Measurements from ENCODE around the gene MAPK14.
A peak's percentile ranks its signal among the peaks of the same experiment; 100 is the strongest.
"Not testable (repeated sequence)": the region's sequence is repeated elsewhere in the genome, so short reads cannot be mapped to it uniquely, and the experiment has no call there.

Gene MAPK14

DNA sequence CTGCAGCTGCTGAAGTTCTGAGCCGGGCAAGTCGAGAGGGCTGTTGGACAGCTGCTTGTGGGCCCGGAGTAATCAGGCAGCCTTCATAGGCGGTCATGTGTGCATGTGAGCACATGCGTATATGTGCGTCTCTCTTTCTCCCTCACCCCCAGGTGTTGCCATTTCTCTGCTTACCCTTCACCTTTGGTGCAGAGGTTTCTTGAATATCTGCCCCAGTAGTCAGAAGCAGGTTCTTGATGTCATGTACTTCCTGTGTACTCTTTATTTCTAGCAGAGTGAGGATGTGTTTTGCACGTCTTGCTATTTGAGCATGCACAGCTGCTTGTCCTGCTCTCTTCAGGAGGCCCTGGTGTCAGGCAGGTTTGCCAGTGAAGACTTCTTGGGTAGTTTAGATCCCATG is 81.5 kb downstream of the MAPK14 start:
- DNase-seq, result no peak

DNA sequence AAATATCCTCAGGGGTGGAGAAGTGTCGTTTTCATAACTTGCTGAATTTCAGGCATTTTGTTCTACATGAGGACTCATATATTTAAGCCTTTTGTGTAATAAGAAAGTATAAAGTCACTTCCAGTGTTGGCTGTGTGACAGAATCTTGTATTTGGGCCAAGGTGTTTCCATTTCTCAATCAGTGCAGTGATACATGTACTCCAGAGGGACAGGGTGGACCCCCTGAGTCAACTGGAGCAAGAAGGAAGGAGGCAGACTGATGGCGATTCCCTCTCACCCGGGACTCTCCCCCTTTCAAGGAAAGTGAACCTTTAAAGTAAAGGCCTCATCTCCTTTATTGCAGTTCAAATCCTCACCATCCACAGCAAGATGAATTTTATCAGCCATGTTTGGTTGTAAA is 82.4 kb downstream of the MAPK14 start:
- DNase-seq, result no peak

DNA sequence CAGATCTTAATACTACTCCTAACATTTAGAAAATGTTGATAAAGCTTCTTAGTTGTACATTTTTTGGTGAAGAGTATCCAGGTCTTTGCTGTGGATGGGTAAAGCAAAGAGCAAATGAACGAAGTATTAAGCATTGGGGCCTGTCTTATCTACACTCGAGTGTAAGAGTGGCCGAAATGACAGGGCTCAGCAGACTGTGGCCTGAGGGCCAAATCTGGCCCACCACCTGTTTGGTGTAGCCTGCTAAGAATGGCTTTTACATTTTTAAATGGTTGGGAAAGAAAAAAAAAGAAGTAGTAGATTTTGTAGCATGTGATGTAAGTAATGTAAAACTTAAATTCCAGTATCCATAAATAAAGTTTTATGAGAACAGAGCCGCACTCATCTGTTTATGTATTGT is 83.3 kb downstream of the MAPK14 start:
- no peak for DNase-seq

DNA sequence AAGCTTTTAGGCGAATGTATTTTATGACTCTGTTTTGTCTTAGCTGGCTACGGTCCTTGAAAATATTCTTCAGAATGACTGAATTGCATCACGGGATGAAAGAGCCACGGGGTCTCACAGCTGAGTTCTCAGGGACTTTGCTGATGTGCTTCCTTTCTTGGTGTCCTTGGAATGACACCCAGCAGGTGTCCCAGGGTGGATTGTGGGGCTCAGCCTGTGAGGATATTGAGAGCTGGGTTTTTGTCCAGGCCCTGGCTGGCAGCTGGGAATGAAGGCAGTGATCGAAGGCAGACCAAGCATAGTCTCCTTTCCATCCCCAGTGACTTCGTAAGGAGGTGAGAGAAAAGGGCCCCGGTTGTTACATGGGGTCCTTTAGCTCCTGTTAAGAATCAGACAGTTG is 83.9 kb downstream of the MAPK14 start:
- DNase-seq, result no peak

DNA sequence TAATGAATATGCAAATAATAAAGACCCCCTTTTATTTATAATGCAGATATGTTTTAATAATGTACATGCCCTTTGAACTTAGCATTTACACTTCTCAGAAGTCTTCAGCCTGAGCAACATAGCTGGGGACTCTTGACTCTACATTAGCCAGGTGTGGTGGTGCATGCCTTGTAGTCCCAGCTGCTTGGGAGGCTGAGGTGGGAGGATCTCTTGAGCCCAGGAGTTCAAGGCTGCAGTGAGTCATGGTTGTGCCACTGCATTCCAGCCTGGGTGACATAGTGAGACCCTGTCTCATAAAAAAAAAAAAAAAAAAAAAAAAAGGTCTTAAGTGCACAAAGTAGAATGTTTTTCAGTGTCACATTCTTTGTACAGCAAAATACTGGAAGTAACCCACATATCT is 85.4 kb downstream of the MAPK14 start:
- no peak for DNase-seq

DNA sequence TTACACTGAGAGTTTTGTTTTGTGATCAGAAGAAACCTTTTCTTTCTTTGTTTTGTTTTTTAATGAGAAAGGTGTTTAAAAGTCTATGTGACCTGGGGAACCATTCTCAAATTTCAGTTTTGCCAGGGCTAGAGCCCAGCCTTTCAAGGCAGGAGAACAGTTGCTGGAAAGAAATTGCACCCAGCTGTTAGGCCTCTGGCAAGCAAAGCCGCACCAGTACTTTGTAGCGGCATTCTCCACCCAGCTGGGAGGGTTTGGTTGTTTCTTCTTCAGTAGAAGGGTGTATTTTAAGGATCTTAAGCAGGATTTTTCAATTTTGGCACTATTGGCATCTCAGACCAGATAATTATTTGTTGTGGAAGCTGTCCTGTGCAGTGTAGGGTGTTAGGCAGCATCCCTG is 86.1 kb downstream of the MAPK14 start:
- no peak for DNase-seq

DNA sequence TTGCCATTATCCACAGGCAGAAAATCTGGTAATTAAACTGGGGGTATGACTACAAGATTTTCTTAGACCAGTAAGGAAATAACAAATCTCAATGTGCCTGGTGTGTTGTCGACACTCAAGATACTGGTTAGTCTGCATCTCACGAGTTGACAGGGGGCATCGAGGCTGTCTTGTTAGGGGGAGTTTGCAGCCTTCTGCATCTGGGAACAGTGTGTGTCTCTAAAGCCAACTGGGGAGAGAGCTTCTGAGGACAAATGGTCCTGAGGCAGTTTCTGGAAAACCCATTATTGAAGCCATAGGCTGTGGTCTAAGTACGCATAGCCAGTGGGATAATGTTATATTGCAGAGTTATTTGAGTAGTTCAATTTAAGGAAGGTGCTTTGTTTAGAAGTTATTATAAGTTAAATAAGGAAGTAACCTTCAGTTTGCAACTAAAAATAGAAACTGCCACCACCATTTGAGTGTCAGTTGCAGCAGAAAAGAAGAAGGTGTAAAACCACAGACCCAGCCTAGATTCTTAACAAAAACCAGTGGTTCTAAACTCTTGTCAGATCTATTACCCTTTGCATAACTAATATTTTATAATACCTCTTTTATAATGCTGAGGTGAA is 87.3 kb downstream of the MAPK14 start:
- DNase-seq, result no peak

DNA sequence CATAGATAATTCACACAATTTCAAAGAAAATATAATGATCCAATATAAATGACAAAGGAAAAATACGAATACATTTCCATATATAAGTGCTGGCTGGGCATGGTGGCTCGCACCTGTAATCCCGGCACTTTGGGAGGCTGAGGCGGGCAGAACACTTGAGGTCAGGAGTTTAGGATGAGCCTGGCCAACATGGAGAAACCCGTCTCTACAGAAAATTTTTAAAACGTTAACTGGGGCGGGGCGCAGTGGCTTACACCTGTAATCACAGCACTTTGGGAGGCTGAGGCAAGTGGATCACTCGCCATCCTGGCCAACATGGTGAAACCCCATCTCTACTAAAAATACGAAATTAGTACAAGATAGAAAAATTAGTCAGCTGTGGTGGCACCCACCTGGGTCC is 87.8 kb downstream of the MAPK14 start:
- DNase-seq, result no peak

DNA sequence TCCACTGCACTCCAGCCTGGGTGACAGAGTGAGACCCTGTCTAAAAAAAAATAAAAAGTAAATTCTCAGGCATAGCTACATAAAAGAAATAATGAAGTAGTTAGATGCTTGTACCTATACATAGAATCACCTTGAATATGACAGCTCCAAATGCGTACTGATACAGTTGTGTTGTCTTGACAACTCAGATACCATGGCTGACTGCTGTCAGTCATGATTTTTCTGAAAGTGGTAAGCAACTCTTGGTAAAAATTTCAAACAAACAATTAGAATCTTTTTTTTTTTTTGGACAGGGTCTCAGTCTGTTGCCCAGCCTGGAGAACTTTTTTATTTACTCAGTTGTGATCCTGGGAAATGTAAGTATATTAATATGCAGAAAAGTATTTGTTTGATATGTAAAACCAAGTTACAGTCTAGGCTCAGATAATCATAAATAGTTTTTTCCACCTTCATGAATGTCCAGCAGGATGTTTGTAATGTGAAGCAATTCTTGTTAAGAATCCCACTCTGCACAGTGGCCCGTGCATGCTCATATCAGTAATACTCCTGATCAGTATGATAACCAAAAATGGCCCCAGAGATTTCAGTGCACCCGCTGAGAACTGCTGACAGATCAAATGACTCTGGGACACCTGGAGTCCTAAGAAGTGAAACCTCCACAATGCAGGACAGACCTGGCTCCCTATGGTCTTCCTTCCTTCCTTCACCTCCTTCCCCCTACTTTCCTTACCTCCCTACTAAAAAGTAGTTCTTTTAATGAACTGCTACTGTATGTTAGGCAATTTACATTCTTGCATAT is 88.7 kb downstream of the MAPK14 start:
- no peak for DNase-seq

DNA sequence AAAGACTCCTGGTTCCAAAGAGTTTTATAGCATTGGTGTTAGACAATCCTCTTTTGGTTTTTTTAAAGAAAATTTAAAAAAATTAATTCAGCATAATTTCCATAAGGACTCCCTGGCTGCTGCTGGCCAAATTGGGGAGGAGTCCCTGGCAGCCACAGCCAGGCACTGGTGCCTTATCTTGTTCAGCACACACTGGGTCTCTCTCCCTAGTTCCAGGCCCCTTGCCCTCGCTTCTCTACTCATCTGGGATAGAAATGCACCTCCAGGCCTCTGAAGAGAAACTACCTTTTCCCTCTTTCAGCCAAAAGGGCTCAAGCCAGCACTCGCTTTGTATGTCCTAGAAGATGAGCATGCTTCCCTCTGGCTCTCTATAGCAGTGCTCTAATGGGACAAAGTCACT is 89.3 kb downstream of the MAPK14 start:
- DNase-seq, result no peak

DNA sequence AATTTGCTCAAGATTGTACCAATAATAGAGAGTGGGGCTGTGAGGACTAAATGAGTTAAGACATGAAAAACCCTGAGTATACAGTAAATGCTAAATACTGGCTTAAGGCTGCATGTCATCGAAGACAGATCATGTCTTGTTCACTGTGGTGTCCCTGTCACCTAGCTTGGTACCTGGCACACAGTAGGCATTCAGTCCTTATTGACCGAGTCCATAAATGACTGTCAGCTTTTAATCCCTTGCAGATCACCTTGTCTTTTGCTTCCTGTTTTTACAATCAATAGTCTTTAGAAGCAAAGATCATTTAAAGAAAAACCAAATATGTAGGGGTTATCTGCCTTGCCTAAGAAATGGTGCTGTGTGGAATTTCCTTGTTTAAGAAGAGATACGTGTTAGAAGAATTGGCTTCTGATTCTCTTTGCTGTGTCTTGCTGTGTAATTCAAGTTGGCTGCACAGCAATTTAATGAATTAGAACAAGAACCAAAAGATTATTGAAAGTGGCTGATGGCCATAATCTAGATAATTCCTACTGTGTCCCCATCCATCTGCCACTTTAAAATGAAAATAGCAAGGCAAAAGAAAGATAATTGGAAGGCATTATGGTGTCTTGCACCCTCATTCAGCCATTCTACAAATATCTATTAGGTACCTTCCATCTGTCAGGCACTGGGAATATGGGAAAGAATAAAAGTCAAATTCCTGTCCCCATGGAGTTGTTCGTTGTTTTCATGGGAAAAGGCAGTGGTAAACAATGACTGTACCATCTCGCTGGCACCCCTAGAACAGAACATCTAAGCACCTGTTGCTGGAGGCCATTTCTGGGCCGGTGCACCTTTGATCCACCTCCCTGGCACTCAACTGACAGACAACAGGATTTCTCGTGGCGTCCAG is 90.3 kb downstream of the MAPK14 start:
- no peak for DNase-seq

DNA sequence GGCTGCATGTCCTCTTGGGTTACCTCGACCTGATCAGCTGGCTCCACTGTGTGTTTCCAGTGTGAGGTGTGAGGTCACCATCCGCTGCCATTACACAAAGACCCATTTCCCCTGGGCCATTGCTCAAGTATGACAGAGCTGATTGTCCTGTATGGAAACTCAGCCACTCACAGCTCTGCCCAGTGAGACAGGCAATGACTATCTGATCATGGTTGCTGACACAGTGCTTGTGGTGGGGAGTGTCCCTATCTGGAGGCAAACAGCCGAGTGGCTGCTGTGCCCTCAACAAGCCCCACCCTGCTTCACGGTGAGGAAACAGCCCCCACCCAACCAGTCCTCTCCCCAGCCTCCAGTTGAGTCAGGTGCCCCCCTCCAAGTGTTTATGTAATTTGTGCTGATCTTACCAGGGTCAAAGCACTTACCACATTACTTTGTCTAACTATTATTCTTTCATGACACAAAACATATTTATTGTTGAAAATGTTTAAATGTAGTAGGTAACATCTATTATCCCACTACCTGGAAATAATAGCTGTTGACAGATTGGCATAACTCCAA is 91.0 kb downstream of the MAPK14 start:
- DNase-seq, result peak; percentile 87

DNA sequence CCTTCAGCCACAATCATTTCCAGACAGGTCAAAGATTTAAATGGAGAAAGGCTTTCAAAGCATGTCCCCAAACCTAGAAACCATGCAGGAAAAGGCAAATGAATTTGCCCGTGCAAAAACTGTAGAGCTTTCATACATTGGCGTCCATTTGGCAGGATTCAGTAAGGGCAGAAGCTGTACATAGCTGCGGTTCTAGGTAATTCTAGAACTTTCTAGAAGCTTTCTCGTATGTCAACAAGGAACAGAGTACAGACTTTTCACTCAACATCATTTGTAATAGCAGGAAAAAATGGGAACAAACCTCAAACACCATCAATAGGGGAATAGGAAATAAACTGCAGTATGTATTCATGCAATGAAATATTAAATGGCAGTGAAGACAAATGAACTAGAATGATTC is 91.6 kb downstream of the MAPK14 start:
- DNase-seq, result no peak

DNA sequence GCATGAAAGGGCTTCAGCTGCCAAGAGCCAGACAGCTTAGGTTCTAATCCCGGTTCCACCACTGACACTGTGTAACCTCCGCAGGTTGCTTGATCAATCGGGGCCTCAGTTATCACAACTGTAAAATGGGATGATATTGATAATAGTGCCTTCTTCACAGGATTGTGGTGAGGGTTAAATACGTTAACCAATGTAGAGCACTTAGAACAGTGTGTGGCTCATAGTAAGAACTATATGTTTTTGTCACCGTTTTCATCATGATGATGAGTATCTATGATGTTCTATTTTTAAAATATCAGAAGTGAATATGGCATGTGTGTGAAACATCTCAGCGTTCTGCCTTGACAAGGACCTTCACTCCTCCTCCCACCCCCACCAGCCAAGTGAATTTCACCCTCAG is 92.4 kb downstream of the MAPK14 start:
- DNase-seq, result peak; percentile 24

DNA sequence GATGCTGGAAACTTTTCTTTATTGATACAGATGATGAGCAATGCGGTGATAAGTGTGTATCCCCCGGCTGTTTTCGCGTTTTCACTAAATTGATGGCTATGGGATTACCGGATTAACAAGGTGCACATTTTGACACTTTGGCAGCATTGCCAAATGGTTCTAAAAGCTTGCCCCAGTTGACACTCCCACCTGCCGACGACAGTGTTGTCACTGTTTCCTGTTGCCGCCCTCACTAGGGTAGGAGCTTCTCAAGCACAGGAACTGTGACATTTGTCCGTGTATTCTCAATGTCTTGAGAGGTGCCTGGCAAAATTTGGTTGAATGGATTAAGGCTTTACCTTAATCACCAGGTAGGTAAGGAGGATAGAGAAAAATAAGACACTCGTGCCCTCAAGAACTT is 92.9 kb downstream of the MAPK14 start:
- peak; percentile 43 for DNase-seq

DNA sequence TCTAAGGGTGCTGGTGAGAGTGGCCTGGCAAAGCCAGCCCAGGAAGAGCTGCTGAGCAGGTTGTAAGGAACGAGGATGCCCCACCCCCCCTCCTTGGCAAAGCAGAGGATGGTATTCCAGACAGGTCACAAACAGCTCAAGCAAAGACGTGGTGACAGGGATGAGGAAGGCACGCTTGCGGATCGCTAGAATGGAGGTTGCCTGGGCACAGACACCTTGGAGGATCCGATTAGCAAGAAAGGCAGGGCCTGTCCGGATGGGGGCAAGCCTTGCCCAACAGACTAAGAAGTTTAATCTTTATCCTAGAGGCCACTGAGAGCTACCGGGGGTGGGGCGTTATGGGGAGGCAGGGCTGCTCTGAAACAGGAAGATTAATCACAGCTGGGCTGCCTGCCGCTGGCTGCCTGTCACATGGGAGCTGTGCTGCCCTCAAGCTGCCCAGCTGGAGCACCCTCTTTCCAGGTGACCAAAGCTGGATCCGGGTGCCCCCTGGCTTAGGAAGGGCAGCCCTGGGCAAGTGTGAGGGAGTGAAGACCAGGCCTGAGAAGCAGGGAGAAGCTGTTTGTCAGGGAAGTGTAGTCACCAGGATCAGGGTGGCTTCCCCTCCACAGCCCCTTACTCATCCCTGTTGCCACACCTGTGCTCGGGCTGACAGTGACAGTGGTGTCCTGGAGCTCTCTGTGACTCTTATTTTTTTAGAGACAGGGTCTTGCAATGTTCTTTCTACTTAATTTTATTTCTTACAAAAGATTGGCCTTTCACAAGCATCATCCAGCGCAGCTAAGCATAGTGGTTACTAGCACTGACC is 93.6 kb downstream of the MAPK14 start:
- peak; percentile 74 for DNase-seq

DNA sequence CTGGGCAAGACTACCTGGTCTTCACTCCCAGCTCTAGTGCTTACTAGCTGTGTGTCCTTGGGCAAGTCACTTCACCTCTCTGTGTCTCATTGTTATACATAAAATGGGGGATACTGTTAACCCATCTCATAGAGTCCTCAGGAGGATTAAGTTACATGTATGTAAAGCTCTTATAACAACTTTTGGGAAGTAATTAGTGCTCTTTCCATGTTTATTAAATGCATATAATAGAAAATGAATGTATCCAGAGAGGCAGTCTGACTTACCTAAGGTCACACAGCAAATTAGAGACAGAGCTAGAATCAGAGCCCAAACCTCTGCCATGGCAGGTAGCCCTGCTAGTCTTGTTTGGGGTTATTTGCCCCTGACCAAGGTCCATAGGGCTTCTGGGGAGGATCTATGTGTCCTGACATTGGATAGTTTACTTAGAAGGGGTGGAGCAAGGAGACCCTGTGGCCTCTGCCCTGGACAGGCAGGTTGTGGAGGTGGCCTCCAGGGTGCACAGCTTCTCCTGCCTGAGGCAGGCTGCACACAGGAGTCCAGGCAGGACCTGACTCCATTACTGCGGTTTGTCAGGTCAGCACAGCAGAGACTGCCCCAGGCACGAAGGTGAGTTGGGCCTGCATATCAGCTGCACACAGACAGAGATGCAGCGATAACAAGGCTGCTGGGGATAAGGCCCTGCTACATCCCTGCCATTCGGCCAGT is 94.3 kb downstream of the MAPK14 start:
- no peak for DNase-seq

DNA sequence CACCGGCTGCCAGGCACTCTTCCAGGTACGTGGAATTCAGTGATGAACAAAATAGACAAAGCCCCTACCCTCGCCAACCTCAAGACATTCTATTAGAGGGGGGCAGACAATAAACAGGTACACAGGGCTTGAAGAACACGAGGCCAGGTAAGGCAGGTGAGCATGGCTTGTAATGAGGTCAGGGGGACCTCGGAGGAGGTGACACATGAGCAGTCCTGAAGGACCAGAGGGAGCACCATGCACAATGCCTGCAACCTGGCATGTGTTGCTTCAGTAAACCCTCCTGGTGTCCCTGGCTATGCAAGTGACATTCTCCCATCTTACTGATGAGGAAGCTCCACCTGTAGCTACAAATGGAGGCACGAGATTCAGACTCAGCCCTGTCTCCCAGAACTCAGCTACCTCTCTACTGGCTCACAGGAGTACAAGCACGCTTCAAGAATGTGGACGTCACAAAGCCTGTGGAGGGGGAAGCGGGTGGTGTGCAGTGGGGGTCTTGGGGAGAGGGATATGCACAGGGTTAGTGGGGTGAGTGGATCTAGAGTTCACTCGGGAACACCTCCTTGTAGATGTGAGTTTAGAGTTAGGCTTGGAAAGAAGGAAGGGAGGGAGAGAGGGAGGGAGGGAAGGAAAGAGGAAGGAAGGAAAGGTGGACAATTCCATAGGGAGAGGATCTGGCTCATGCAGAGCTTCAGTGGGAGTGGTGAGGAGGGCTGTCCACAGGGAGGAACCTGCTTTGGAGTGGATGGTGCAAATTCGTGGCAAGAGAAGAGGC is 95.1 kb downstream of the MAPK14 start:
- no peak for DNase-seq

DNA sequence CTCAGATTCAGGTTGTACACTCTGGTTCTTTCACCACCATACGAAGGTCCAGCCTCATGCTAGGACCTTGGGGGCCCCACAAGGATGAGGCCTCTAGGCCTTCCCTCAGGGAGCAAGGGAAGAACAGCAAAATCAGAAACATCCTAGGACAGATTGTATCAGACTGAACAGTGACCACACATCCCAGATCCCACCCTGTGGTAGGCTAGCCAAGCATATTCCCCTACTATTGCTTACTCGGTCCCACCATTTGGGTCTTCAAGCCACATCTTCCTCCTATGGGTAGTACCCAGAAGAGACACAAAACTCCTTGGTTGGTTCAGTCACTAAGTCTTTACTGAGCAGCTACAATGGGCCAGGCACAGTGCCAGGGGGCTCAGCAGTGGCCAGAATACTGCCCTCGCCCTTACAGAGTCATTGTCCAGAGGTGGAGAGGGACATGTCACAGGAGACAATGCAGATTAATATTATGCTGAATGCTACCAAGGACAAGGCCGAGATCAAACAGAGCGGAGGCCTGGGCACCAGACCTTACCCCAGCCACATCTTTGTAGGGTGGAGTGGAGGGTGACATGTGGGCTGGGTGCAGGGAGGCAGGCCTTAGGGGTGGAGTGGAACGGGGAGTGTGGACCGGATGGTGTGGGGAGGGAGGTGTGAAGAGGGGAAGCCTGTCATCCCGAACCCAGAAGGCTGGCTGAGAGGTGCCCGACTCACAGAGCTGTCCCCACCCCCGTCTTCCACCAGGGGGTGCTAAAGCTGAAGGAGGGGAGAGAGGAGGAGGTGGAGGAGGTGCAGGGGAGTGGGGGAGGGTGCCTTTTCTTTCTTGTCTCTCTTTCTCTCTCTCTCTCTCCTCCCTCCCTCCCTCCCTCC is 95.9 kb downstream of the MAPK14 start:
- peak; percentile 87 for DNase-seq

DNA sequence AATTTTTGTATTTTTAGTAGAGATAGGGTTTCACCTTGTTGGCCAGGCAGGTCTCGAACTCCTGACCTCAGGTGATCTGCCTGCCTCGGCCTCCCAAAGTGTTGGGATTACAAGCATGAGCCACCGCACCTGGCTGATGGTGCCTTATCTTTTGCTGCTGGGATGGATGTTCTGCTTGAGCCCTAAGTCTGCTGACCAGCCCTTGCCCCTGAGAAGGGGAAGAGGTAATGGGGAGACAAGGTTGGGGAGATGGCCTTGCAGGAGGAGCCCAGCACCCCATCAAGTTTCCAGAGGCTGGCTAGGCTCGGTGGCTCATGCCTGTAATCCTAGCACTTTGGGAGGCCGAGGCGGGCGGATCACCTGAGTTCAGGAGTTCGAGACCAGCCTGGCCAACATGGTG is 96.7 kb downstream of the MAPK14 start:
- DNase-seq, result not testable (repeated sequence)
